CD4-positive, alpha-beta T cell treated with Interleukin-15 for 4 hours (primary cell): ENCODE measurements around the gene MTMR1.

Experiments used
- DNase-seq: peaks from one replicate; pipeline ENCODE4 v3.0.0-alpha.2; 2020; ENCODE audit warnings: low spot score

MTMR1 gene

DNA sequence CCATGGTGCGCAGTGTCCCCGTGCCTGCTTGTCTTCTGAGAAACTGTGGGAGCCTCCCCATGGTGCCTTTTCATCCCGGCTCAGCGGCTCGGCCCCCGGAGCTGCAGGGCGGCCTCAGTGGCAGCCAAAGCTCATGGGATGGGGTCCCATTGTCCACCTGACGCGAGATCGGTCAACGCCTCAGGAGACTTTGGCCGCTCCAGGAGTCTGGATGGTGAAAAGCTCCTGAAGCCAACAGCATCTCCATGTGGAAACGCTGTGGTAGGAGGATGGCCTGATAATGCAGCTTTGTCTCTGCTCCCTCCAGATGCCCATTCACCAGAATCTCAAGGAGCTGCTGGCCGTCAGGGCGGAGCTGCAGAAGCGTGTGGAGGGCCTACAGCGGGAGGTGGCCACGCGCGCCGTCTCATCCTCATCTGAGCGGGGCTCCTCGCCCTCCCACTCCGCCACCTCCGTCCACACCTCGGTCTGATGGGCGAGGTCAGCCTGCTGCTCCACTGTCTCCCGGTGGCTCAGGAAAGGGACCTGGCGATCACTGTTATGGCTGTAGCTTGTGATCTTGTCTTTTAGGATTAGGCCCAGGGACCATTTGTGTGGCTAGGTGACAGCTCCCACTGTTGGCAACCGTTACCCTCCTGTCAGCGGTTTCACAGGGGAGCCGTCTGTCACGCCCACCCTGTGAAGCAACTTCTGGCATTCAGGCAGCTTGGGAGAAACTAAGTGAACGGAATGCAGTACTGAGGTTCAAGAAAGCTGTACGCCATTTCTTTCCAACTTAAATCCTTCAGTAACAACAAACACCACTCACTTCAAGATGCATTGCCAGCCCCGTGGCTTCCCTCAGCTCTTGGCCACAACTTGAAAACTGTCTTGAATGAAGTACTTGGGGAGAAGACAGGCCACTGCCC lies 69.3 kb downstream of the MTMR1 start:
- no peak for DNase-seq

DNA sequence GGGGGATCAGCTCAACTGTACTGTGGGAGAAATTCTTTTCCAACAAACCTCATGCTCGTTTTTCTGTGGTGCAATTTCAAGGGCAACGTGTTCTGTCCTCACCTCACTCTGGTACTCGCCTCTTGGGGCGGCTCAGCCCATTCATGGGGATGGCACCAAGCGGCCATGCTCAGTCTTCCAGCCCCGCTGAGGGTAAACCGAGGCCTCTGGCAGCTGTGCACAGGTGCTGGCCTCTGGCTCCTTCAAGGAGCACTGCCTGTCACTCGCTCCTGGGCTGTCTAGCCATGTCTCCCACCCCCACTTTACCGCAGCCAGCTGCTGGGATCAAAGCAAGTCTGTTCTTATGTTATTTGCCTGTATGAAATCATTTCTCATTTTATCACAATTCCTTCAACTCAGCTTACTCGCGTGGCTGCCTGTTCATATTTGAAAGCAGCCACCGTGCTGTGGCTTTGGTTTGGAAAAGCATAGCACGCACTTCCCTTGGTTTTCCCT lies 70.2 kb downstream of the MTMR1 start:
- no peak for DNase-seq

DNA sequence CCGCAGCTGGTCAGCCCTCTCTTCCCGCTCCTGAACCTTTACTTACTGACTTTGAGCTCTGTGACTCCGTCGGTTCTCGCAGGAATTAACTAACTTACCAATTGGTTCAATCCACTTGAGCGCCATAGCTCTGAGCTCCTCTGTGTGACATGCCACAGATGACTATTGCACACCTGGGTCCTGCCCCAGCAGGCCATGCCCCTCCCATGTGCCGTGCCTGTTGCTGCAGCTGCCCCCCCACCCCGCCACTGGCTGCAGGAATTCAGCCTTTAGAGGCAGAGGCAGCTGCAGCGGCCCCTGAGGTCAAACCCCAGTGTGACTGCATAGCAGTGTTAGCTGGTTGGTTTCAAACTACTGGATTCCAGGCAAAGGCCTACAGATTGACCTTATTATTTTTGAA lies 70.6 kb downstream of the MTMR1 start:
- no peak for DNase-seq

DNA sequence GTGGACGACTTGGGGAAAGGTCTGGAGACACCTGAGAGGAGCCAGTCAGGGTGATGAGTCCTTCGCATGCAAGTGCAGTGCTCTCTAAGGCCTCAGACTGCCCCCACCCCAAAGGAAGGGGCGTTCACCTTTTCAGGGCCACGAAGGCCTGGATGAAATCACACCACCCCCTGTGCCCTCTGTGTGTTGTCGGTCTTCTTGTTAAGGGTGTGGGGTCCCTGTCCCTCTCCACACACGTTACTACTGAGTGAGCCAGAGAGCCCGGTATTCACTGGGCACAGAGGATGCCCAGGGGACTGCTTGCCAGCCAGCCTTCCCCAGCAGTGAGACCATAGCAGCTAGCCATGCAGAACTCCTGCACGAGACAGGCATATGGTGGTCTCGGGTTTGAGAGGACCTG lies 72.0 kb downstream of the MTMR1 start:
- DNase-seq: no peak

DNA sequence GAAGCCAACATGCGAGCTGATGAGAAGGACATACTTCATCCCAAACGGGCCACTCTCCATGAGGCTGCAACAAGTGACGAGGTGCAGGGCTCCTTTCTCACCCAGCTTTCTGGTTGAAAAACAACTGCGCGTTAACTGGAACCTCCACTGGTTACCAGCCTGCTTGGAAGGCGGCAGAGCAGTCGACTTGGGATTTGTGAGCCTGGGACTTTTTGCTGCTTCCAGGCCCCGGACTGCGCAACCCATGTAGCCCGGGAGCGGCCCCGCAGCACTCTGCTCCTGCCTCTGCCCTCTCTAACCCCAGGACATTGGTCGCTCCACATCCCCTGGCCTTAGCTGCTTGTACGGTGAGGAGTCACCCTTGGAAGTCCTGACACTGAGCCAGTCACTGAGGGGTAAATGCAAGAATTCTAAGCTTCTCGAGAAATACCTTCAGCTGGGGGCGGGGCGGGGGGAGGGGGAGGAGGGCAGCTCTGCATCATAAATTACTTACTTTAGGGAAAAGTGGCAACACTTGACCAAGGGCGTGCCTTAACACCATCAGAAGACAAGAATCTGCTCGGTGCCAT lies 72.7 kb downstream of the MTMR1 start:
- DNase-seq: no peak

DNA sequence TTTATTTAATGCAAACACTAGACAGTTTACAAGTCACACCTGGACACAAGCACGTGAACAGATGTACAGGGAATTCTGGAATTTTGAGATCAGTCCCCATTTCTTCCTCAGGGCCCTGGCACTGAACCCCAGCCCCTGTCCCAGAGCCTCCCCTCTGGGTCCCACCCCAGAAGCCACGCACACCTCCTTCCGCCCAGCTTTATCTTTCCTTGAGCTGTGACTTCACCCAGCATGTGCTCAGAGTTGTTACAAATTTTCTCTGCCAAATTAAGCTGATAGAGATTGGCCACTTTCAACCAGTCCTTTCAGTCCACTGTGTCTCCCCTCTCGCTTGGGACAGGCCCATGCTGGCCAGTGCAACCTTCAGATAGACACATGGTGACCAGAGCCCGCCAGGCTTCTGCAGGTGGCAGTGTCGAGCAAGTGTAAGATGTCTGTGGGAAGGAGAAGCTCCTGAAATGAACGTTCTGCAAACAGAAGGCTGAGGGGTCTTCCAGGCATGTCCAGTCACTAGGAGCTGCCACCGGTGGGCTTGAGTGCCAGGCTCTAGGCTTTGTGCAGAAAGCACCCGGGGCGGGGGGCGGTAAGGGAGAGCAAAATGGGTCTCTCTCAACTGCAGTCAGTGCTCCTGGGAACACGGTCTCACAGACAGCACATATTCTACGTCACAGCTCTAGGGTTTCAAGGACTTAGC lies 73.3 kb downstream of the MTMR1 start:
- DNase-seq: no peak

DNA sequence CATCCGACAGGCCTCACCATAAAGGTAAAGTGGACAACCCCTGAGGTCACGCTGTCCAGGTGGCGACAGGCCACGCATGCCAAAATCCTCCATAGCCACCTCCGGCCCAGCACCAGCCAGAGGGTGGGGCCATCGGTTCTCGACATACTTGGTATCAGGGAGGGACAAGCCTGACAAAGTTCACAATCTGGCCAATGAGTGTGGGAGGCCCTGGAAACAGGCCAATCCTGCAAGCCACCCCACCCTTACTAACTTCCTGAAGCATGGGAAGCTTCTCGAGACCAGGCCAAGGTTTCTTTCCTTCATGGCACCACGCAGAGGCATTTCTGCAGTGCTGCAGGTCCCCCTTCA lies 73.8 kb downstream of the MTMR1 start:
- DNase-seq: no peak

DNA sequence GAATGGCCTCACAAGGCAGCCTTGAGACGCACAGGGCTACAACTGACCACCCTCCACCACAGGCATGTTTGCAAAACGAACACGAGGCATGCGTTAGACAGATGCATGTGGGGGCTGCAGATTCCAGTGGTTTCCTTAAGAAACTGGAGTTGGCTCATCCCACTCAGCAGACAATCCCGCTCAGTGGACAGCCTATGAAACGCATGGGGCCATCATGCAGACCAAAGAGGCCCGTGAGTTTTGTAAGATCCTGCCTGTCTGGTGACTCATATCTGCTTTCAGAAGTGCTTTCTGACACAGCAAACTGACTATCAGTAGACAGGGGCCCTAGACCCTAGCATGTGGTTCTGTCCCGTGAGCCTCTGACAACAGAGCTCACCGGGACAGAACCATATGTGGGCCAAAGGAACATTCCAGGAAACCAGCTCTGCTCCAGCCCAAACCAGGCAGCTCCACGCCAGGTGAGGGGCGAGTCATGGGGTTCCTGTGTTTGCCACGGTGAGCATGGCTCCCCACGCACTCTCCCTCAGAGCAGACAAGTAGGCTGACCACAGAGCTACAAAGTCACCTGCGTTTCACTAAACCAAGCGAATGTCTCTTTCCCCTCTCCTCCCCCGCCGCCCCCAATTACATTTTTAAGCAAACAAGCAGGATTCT lies 74.4 kb downstream of the MTMR1 start:
- peak; percentile 0 for DNase-seq

DNA sequence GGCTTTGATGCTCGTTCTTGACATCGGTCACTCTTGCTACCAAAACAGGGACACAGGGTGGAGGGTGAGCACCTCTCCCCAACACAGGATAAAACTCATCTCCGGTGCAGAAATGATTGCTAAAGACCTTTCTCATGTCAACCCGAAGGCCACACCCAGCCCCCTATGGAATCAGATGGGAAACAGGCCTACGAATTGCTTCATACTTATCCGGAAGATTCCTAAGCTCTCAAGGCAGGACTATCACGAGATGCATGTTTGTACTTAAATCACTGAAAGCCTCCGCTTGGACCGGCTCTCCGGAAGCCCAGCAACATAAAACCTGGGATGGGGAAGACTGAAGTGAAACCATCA lies 74.9 kb downstream of the MTMR1 start:
- DNase-seq: no peak

DNA sequence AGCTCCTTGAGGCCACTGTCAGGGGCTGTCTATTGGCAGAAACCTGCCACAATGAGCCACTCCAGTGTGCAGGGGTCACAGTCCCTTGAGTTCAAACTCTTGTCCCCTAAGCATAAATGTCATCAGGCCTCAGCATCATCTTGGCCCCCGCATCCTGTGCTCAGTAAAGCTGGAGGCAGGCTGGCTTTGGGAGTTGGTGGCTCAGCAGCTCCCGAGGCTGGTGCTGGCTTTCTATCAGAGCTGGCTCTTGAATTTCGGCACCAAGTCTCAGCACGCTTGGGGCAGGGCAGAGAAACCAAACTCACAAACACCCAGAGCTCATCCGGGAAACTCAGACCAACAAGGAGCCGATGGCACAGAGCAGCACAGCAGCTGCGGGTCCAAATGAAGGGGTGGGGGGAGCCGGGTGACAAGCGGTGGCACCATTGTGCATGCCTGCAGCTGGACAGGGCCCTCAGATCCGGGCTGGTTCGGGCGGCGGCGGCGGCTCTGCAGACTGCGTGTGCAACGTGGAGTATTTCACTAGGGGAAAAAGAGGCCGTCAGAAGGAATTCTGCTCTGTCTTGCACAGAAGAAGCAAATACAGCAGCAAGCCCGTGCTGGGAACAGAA lies 75.5 kb downstream of the MTMR1 start:
- no peak for DNase-seq

DNA sequence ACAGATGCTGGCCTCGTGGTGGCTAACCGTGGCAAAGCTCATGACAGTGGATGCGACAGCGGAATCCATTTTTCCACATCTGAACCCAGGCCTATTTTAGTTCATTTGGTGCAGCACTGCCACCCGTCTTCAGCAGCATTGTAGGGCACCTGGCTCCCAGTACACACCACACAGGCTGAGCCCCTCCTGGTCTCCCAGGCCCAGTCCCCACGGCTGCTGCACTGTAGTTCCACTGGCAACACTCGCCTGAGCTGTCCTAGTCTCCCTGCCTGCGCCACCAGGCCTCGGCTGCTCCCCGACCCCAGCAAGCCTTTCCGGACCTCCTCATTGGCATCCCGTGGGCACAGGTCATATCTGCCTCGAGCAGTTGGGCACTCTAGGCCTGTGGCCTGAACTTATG lies 76.2 kb downstream of the MTMR1 start:
- no peak for DNase-seq

DNA sequence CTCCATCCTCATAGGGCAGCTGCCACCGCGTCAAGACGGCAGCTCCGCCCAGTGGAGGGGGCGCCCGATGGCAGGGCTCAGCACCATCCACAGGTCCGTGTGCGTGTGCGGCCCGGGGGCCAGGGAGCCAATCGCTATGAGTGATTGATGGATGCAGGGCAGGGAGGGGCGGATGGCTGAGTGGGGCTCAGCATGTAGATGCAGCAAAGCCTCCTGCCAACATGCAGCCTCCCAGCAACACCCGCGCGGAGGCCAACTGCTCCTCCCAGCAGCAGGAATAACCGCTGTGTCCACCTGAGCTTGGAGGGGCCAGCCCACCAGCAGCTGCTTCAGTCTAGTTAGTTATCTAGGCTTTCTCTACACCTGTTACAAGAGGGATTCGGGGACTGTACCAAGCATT lies 77.4 kb downstream of the MTMR1 start:
- no peak for DNase-seq

DNA sequence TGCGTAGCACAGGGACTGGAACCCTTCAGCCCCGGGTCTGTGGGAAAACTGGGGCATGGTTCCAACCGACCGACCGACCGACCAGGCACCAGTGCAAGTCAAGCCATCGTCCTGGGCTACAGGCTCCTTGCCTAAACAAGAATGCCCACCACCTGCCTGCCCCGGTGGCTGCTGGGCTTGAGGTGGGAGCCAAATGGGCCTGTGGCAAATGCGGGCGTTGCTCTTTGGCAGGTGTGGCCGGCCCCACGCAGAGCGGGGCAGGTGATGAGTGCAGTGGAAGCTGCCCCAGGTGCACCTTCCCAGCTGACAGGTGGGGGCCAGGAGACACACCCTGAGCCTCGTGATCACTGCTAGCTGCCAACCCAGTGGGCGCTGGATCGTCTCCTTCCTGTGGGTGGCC lies 77.9 kb downstream of the MTMR1 start:
- no peak for DNase-seq

DNA sequence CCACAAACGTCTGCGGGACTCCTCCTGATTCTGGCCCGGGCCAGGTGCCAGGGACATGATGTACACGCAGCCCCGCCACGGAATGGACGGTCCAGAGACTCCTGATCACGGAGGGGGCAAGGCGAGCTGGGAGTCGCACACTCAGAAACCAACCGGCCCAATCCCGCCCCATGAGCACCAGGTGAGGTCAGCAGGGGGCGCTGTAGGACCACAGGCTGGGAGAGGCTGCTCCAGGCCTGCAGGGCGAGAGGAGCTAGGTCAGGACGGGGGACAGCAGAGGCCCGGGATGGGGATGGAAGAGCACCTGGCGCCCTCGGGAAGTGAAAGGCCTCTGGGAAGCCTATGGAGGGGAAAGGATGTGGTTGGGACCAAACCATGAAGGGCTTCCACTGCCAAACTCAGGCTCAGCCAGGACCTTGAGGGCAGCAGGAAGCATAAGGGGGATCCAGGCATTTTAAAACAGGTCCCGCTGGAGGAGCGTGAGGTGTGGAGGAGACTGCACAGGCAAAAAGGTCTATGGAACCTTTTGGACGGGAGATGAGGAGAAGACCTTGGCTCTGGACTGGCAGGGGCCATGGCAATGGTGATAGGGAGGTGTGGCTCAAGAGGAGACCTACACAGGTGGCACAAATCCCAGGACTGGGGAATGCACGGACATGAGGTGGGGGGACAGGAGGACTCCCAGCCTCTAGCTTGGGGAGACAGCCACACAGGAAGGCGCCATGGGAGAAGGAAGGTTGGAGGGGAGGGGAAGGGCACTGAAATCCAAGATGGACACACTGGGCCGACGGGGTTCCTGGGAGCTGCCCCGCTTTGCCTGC lies 79.2 kb downstream of the MTMR1 start:
- peak; percentile 66 for DNase-seq

DNA sequence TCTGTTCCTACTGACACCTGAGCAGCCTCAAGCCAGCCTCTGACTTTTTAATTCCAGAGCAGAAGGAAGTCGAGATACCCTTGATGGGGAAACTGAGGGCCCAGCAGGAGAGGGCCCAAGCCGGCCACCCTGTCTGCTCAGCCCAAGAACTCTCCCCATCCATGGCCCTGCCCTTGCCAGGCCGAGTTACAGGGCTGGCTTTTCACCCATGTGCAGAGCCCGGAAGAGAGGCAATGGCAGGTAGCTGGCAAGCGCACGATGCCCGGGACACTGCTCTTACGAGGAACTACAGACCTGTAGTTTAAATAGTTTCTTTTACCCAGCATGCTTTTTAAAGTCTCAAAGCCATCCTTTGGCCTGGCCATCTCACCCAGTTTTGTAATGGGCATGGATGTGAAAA lies 79.9 kb downstream of the MTMR1 start:
- no peak for DNase-seq

DNA sequence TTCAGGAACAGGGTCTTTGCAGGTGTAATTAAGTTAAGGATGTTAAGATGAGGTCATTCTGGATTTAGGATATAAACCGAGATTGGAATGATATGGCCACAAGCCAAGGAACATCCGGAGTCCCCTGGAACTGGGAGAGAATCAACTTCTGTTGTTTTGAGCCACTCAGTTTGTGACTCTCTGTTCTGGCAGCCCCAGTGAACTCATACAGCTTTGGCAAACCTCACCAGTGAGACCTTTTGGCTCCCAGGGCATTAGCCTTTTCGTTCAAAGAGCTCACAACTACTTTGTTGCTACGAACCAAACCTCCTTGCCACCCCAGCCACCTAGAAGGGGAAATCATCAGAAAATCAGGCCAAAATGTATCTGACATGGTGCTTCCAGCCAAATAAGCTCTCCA lies 80.4 kb downstream of the MTMR1 start:
- DNase-seq: no peak

DNA sequence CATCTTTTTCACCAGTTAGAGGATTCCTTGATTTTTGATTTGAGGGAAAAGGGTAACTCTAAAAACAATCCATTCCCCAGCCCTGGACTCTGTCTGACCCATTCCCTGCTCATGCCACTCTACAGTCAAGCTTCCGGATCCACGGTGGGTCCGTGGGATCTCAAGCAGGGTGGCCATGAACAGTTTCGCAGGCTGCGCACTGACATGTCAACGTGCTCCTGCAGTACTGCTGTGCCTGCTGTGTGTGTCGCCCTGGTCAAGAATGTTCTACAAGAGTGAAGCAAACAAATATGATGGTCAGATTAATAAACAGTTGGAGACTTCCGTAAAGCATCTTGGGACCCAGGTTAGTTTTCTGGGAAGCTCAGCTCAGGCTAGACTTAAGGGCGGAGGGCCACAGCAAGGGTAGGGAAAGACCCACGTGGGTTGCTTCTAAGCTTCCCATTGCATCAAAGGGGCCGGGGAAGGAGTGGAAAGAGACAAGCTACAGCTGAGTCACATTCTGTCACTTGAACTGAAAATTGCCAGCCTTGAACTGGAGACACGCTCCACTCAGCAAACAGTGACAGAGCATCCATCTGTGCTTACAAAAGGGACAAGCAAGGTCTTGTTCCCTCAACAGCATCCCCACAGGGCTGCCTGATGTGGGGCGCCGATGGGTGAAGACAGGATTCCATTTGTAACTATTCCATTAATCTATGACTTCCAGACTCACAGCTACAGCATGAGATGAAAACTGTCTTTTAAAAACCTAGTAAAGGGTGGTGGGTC lies 81.8 kb downstream of the MTMR1 start:
- DNase-seq: no peak

DNA sequence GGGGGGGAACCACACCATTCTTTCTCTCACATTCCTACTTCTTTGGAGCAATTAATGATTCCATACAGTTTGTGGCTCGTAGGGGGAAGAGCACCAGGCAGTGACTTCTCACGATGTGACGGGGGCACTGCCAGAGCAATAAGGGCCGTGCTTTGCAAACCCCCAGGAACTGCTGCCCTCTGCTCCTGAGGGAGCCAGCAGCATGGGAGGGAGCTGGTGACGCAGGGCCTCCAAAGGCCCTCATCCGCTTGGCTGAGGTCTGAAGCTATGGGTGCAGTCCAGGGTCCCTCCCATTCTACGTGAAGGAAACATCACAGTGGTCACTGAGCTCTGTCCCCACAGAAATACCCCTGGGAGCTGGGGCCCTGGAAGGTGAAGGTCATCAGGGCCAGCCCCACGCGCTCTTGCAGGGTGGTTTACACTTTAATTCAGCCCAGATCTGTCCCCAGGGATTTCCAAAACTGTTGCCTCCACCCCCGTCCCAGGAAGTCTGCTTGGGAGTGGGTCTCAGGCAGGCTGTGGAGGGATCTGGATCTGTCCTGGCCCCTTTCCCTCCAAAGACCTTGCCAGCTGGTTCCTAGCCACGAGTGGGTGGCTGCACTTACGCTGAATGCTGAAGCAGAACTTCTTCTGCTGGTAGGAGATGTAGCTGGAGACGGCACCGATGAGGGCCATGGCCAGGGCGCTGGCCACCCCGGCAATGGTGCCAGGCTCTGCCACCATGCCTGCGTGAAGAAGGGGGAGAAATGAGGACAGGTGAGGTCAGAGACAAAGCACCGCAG lies 82.6 kb downstream of the MTMR1 start:
- DNase-seq: no peak

DNA sequence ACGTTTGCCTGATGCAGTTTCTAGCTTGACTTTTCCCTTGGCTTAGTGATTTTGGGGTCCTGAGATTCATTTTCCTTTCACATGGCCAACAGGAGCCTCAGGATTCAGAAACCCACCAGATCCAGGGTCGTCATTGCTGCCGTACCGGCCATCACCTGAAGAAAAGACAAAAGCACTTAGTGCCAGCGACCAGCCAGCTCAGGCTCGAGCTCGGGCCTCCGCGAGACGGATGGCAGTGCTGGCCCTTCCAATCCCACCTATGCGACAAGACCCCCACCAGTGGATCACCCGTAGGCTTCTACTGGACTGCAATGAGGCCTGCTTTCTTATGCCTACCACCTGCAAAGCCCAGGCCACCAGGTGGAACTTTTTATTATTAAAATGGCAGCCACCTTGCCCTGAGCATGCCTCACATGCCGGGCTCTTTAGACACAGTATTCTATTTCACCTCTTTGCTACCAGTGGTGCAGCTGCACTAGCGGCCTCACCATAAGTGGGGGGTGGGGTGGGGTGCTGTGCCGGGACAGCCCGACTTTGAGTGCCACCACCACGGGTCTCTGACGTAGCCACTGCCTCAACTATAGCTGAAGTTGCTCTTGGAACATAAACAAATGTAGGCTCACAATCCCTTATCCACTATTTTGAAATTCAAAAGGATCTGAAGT lies 84.3 kb downstream of the MTMR1 start:
- DNase-seq: no peak
